Vagina (tissue), 2 donors: ENCODE data around the gene CEP120.

Source experiments
- POLR2A ChIP-seq, 2 donors: fragments of 450-650 bp; IDR thresholded peaks; one replicate each; pipeline ENCODE4 v1.6.1; 2017; ENCODE audit warnings: antibody characterized with exemption in 2 of 2, mild to moderate bottlenecking in 2 of 2, moderate library complexity in 2 of 2
- TF ChIP-seq, protein P1 (sequence below), 3 experiments: fragments of 450-650 bp in 2 of 3; fragments of 200-600 bp in 1 of 3; sonication (generic) in 1 of 3; IDR thresholded peaks; one replicate each; pipeline ENCODE4 v1.5.1; 2017 to 2019; ENCODE audit warnings: antibody characterized with exemption in 3 of 3, mild to moderate bottlenecking in 2 of 3, moderate library complexity in 2 of 3

DNA sequence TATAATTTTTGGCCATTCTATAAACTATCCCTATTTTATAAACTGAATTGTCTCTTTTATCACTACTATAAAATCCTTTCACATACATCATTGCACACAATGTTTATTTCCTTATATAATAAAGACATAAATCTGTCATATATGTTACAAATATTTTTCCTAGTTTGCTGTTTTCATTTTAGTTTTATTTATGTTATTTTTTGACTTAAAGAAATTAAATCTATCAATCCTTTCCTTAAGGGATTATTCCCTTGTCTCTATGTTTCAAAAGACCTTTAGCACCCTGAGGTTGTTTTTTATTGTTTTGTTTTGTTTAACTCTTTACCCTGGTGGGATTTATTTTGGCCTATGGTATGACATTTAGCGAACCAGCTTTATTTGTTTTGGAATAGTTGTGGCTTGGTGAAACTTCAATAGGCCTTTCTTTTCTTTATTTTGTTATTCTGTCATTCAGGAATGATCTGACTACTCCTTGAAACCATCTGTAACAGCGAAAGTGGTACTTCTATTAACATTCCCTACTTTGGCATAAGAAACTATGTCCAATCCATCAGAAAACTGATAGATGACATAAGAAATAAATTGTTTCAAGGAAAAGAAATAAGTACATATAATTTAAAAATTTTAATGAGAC lies 125.9 kb downstream of the CEP120 start:
- TF ChIP-seq, protein P1, sequence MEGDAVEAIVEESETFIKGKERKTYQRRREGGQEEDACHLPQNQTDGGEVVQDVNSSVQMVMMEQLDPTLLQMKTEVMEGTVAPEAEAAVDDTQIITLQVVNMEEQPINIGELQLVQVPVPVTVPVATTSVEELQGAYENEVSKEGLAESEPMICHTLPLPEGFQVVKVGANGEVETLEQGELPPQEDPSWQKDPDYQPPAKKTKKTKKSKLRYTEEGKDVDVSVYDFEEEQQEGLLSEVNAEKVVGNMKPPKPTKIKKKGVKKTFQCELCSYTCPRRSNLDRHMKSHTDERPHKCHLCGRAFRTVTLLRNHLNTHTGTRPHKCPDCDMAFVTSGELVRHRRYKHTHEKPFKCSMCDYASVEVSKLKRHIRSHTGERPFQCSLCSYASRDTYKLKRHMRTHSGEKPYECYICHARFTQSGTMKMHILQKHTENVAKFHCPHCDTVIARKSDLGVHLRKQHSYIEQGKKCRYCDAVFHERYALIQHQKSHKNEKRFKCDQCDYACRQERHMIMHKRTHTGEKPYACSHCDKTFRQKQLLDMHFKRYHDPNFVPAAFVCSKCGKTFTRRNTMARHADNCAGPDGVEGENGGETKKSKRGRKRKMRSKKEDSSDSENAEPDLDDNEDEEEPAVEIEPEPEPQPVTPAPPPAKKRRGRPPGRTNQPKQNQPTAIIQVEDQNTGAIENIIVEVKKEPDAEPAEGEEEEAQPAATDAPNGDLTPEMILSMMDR (IDR thresholded peaks at IDR 0.05), result no peak
- TF ChIP-seq POLR2A (IDR thresholded peaks at IDR 0.05), result no peak
